Adrenal gland (tissue), 5 donors: ENCODE results near the gene ZNF655.

Experiments
- CTCF ChIP-seq, 6 experiments: fragments of 450-650 bp in 4 of 6; fragments of 200-600 bp in 2 of 6; sonication (generic) in 1 of 6; IDR thresholded peaks; 1 replicate in 5 of 6; 2 replicates in 1 of 6; pipeline versions ENCODE4 v1.5.1 to v1.8.0; 2016 to 2021; ENCODE audit warnings: antibody characterized with exemption in 6 of 6, mild to moderate bottlenecking in 2 of 6, moderate library complexity in 1 of 6
- POLR2A ChIP-seq, 2 donors: fragments of 450-650 bp; IDR thresholded peaks; one replicate each; pipeline ENCODE4 v1.6.1; 2017; ENCODE audit warnings: antibody characterized with exemption in 2 of 2, mild to moderate bottlenecking in 2 of 2, moderate library complexity in 1 of 2
- donor health status: DM: no; HTN: no; CAD: no.

- TF ChIP-seq CTCF (IDR thresholded peaks at IDR 0.05), result no peak
- no peak for TF ChIP-seq POLR2A (IDR thresholded peaks at IDR 0.05)
These were observed 48.1 kb downstream of the ZNF655 start for GRCh38 chr7:99606531-99606930.
